Left lobe of liver (tissue), 1 donor: ENCODE data around the gene SLC16A9. TPM values are rescaled to one million over a fixed set of nuclear protein-coding genes. Genes with fewer than 3 reads are reported as not detected.

ENCODE experiments used
- total RNA-seq: library from RNA; stranded (reverse); gene quantifications from one replicate; pipeline ENCODE4 v1.2.1, GENCODE V29; 2021
- donor health status: DM: no; HTN: yes; CAD: no.

The SLC16A9 gene
- total RNA-seq, 1 donor from 2014 or later: 0.73 TPM

Other genes starting within 250 kb of the SLC16A9 start
- not detected for gene MRLN, start 43.6 kb upstream of the SLC16A9 start, total RNA-seq
- gene CCDC6, start 196.7 kb upstream of the SLC16A9 start, total RNA-seq: 8.4 TPM